Parathyroid adenoma (tissue), 2 donors: Measurements from ENCODE around the gene HCK.

Source experiments
- H2AFZ ChIP-seq: fragments of 300-600 bp; sonication (generic); one replicate; pipeline ENCODE4 v1.7.0; 2017; ENCODE audit warnings: antibody characterized with exemption, mild to moderate bottlenecking
- H3K27ac ChIP-seq: fragments of 300-600 bp; sonication (generic); one replicate; pipeline ENCODE4 v1.7.0; 2017
- H3K27me3 ChIP-seq: fragments of 300-600 bp; sonication (generic); one replicate; pipeline ENCODE4 v1.7.0; 2017; ENCODE audit warnings: low read length; ENCODE audit not compliant: control insufficient read depth, insufficient read depth
- H3K36me3 ChIP-seq: fragments of 300-600 bp; sonication (generic); one replicate; pipeline ENCODE4 v1.7.0; 2017; ENCODE audit warnings: low read length; ENCODE audit not compliant: control insufficient read depth, insufficient read depth
- H3K4me1 ChIP-seq: fragments of 300-600 bp; sonication (generic); one replicate; pipeline ENCODE4 v1.7.0; 2017; ENCODE audit warnings: control low read depth
- H3K4me2 ChIP-seq: fragments of 300-600 bp; sonication (generic); one replicate; pipeline ENCODE4 v1.7.0; 2017; ENCODE audit warnings: low read length
- H3K4me3 ChIP-seq: fragments of 300-600 bp; sonication (generic); one replicate; pipeline ENCODE4 v1.7.0; 2017; ENCODE audit warnings: low read depth, low read length
- H3K79me2 ChIP-seq: fragments of 300-600 bp; sonication (generic); one replicate; pipeline ENCODE4 v1.7.0; 2017; ENCODE audit warnings: control low read depth
- H3K9ac ChIP-seq: fragments of 300-600 bp; sonication (generic); one replicate; pipeline ENCODE4 v1.7.0; 2017; ENCODE audit warnings: mild to moderate bottlenecking
- H3K9me3 ChIP-seq: fragments of 300-600 bp; sonication (generic); one replicate; pipeline ENCODE4 v1.7.0; 2017; ENCODE audit warnings: low read length; ENCODE audit not compliant: control insufficient read depth
- CTCF ChIP-seq: fragments of 300-600 bp; sonication (generic); IDR thresholded peaks from one replicate; pipeline ENCODE4 v1.7.0; 2017; ENCODE audit warnings: antibody characterized with exemption, mild to moderate bottlenecking
- donor health status: primary hyperparathyroidism.

HCK gene

GRCh38 chr20:32141465-32141980 is 89.5 kb downstream of the HCK start:
- Histone ChIP-seq H3K27ac (no peak overlapping the region), H3K36me3 (no peaks in the 10 kb centered on the region), H3K9ac (no peak overlapping the region), H3K4me1 (peaks cover 6% of the 10 kb centered on the region), H3K27me3 (no peaks in the 10 kb centered on the region), H2AFZ (no peak overlapping the region), H3K4me2 (no peak overlapping the region), H3K9me3 (no peaks in the 10 kb centered on the region), H3K79me2 (peaks cover 32% of the 10 kb centered on the region), H3K4me3 (no peak overlapping the region)
- TF ChIP-seq CTCF: no peak

GRCh38 chr20:32142088-32142487 is 90.0 kb downstream of the HCK start:
- peaks cover 6% of the 10 kb centered on the region for H3K4me1 ChIP-seq
- H3K4me2 ChIP-seq: no peak overlapping the region
- no peak overlapping the region for H3K9ac ChIP-seq
- H3K36me3 ChIP-seq: no peaks in the 10 kb centered on the region
- H2AFZ ChIP-seq: no peak overlapping the region
- no peak overlapping the region for H3K27ac ChIP-seq
- H3K27me3 ChIP-seq: no peaks in the 10 kb centered on the region
- H3K79me2 ChIP-seq: peaks cover 26% of the 10 kb centered on the region
- no peaks in the 10 kb centered on the region for H3K9me3 ChIP-seq
- H3K4me3 ChIP-seq: no peak overlapping the region
- TF ChIP-seq CTCF: no peak

GRCh38 chr20:32142991-32143390 is 90.9 kb downstream of the HCK start:
- no peaks in the 10 kb centered on the region for H3K27me3 ChIP-seq
- H3K27ac ChIP-seq: no peak overlapping the region
- no peaks in the 10 kb centered on the region for H3K36me3 ChIP-seq
- H3K9ac ChIP-seq: no peak overlapping the region
- H3K79me2 ChIP-seq: peaks cover 17% of the 10 kb centered on the region
- peaks cover 6% of the 10 kb centered on the region for H3K4me1 ChIP-seq
- TF ChIP-seq CTCF: no peak
- no peak overlapping the region for H3K4me3 ChIP-seq
- H2AFZ ChIP-seq: no peak overlapping the region
- H3K4me2 ChIP-seq: no peak overlapping the region
- H3K9me3 ChIP-seq: no peaks in the 10 kb centered on the region

- H3K4me2 ChIP-seq: no peak overlapping the region
- peaks cover 8% of the 10 kb centered on the region for H3K79me2 ChIP-seq
- H3K9ac ChIP-seq: no peak overlapping the region
- no peaks in the 10 kb centered on the region for H3K36me3 ChIP-seq
- no peak overlapping the region for H3K4me3 ChIP-seq
- H3K4me1 ChIP-seq: peaks cover 2% of the 10 kb centered on the region
- TF ChIP-seq CTCF: no peak
- H3K27ac ChIP-seq: no peak overlapping the region
- H3K27me3 ChIP-seq: no peaks in the 10 kb centered on the region
- H2AFZ ChIP-seq: no peak overlapping the region
- no peaks in the 10 kb centered on the region for H3K9me3 ChIP-seq
Measured at GRCh38 chr20:32144898-32145662, 93.0 kb downstream of the HCK start.
